ENCODE results near the gene HSD17B4. TPM values are rescaled to one million over a fixed set of nuclear protein-coding genes. Genes with fewer than 3 reads are reported as not detected.
"Not testable (repeated sequence)": the region's sequence is repeated elsewhere in the genome, so short reads cannot be mapped to it uniquely, and the experiment has no call there.

HSD17B4 gene
- total RNA-seq, 1 donor: 15.8 TPM

DNA sequence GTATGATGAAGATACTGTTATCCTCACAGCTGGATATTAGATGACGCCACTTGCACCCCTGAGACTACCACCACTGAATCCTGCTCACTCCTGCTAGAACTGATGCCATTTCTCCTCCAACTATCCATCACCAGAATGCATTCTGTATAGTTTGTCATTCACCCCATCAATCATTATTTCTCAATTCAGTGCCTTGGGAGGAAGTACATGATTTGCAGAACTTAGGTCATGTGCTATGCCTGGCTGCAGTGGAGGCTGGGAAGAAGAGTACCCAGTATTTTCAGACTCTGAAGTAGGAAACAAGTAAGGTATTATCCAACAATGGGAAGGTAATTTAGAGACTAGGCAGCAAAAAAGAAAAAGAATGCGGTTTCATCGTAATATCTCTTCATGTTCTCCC is 26.2 kb upstream of the HSD17B4 start:
- no peak overlapping the region for H3K4me3 ChIP-seq (ENCODE audit: low read length)
- peaks cover 42% of the 10 kb centered on the region for H3K4me1 ChIP-seq (ENCODE audit: insufficient read depth, low read length)
- H3K9me3 ChIP-seq (ENCODE audit: low read depth, low read length): no peaks in the 10 kb centered on the region

DNA sequence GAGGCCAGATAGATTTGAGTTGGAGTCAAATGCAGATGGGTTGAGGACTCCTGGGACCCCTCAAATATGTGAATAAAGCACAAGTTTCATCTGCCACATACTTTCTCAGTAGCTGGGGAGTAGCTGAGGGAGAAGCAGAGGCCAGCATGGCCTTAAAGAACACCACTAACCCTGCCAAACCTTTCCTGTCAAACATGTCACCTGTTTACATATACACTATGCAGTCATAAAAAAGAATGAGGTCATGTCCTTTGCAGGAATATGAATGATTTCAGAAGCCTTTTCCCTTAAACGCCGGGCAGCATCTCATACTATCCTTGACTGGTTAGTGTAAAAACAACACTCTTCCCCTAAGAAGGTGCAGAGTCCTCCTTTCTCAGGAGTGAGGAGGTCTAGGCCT is 25.2 kb upstream of the HSD17B4 start:
- Histone ChIP-seq H3K9me3 (ENCODE audit: low read depth, low read length) (no peaks in the 10 kb centered on the region), H3K27me3 (ENCODE audit: insufficient read depth, low read length) (no peaks in the 10 kb centered on the region), H3K4me3 (ENCODE audit: low read length) (no peak overlapping the region), H3K4me1 (ENCODE audit: insufficient read depth, low read length) (peaks cover 40% of the 10 kb centered on the region)

More for the DNA sequence above, 26.2 kb upstream of the HSD17B4 start:
- no peaks in the 10 kb centered on the region for H3K27me3 ChIP-seq (ENCODE audit: insufficient read depth, low read length)

DNA sequence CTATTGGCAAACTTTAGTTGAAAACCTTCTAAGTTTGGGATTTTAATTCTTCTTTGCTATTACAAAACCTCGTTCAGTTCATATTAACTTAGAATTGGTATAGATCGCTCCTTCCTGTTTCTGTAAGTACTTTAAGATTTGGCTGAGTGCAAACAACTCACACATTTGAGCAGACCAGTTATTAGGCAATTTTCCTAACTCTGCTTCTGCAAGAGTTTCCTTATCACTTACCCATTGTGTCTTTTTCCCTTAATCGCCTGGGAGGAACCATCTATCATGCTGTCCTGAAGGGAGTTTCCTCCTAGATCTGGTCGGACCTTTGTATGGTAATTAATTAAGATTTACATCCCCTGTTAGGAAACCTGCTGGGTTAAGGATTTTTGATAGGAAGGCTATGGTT is 24.7 kb upstream of the HSD17B4 start:
- H3K9me3 ChIP-seq (ENCODE audit: low read depth, low read length); H3K27me3 ChIP-seq (ENCODE audit: insufficient read depth, low read length); H3K4me3 ChIP-seq (ENCODE audit: low read length): not testable (repeated sequence)

DNA sequence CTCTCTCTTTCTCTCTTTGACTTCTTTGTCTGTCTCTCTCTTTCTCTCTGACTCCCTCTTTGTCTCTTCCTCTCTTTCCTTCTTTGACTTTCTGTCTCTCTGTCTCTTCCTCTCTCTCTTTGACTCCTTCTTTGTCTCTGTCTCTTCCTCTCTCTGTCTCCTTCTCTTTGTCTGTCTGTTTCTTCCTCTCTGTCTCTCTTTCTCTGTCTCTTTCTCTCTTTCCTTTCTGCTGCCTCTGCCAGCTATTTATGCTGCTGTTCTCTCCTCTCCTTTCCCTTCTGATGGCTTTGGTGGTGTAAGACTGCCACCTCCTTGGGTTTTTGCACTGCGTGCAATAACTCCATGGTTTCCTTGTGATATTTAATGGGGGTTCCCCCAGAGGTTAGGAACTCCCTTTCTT is 24.1 kb upstream of the HSD17B4 start:
- not testable (repeated sequence) for H3K4me3 ChIP-seq (ENCODE audit: low read length); H3K9me3 ChIP-seq (ENCODE audit: low read depth, low read length); H3K27me3 ChIP-seq (ENCODE audit: insufficient read depth, low read length)
- H3K4me1 ChIP-seq (ENCODE audit: insufficient read depth, low read length): peaks cover 33% of the 10 kb centered on the region

More for the DNA sequence above, 24.7 kb upstream of the HSD17B4 start:
- peaks cover 38% of the 10 kb centered on the region for H3K4me1 ChIP-seq (ENCODE audit: insufficient read depth, low read length)

DNA sequence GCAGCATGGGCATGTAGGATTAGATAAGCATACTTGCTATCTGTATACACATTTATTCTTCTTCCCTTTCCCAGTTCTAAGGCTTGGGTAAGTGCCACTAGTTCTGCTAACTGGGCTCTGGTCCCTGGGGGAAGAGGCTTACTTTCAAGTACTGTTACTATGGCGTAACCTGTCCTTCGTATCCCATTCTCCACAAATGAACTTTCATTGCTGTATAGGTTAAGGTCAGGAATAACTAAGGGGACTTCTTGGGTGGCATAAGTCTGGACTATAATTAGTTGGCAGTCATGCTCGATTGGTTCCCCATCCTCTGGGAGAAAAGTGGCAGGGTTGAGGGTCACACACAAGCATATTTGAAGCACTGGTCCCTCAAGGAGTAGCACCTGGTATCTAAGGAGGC is 23.7 kb upstream of the HSD17B4 start:
- not testable (repeated sequence) for H3K4me3 ChIP-seq (ENCODE audit: low read length); H3K27me3 ChIP-seq (ENCODE audit: insufficient read depth, low read length); H3K9me3 ChIP-seq (ENCODE audit: low read depth, low read length)
- H3K4me1 ChIP-seq (ENCODE audit: insufficient read depth, low read length): peaks cover 33% of the 10 kb centered on the region

DNA sequence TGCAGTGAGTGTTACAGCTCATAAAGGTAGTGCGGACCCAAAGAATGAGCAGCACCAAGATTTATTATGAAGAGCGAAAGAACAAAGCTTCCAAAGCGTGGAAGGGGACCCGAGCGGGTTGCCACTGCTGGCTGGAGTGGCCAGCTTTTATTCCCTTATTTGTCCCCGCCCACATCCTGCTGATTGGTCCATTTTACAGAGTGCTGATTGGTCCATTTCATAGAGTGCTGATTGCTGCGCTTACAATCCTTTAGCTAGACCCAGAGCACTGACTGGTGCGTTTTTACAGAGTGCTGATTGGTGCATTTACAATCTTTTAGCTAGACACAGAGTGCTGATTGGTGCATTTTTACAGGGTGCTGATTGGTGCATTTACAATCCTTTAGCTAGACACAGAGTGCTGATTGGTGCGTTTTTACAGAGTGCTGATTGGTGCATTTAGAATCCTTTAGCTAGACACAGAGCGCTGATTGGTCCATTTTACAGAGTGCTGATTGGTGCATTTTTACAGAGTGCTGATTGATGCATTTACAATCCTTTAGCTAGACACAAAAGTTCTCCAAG is 19.5 kb upstream of the HSD17B4 start:
- not testable (repeated sequence) for H3K27me3 ChIP-seq (ENCODE audit: insufficient read depth, low read length); H3K4me3 ChIP-seq (ENCODE audit: low read length); H3K9me3 ChIP-seq (ENCODE audit: low read depth, low read length)
- peaks cover 18% of the 10 kb centered on the region for H3K4me1 ChIP-seq (ENCODE audit: insufficient read depth, low read length)

DNA sequence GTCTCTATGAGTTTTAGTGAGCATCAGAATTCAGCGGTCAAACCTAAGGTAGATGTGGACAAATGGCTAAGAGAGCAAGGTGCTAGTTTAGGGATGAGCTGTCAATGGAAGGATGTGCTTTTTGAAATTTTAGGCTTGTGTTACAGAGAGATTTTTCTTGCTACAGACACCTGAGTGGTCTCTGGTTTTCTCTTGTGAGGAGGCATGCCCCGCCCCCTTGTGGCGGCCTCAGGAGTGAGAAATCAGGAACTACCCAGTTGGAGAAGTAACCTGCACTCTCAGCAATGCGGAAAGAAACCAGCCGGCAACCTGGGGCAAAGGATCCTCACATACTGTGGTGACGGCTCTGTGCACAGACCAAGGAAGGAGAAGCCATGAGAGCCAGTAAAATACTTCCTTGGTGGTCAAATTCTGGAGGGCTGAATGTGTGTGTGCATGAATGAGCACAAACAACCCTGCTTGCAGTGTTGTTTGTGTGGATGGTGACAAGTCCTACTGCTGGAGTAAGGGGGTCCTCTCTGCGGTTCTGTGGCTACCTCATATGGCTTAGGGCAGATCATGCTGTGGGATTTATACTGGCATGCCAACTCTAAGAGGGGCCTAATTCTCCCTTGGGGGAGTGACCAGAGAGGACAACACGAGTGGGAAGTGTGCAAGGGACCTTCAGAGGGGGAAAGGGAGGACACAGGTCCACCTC is 16.7 kb upstream of the HSD17B4 start:
- Histone ChIP-seq H3K4me3 (ENCODE audit: low read length) (no peak overlapping the region), H3K27me3 (ENCODE audit: insufficient read depth, low read length) (no peaks in the 10 kb centered on the region), H3K9me3 (ENCODE audit: low read depth, low read length) (no peaks in the 10 kb centered on the region), H3K4me1 (ENCODE audit: insufficient read depth, low read length) (peaks cover 14% of the 10 kb centered on the region)

DNA sequence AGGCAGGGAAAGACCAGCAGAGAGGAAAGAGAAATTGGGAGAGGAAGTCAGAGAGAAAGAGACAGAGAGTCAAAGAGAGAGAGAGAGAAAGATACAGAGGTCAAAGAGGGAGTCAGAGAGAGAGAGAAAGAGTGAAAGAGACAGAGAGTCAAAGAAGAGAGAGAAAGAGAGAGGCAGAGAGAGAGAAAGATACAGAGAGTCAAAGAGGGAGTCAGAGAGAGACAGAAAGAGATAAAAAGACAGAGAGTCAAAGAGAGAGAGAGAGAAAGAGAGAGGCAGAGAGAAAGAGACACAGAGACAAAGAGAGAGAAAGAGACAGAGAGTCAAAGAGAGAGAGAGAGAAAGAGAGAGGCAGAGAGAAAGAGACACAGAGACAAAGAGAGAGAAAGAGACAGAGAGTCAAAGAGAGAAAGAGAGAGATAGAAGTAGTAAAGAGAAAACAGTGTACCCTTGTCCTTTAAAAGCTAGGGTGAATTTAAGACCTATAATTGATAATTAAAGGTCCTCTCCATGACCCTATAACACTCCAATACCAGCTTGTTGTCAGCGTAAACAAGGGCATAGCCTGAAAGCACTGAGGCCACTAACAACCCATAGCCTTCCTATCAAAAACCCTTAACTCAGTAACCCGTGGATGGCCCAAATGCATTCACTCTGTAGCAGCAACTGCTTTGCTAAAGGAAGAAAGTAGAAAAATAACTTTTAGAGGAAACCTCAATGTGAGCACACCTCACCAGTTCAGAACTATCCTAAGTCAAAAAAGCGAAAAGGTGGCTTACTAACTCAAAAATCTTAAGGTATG is 14.3 kb upstream of the HSD17B4 start:
- H3K4me3 ChIP-seq (ENCODE audit: low read length); H3K9me3 ChIP-seq (ENCODE audit: low read depth, low read length); H3K27me3 ChIP-seq (ENCODE audit: insufficient read depth, low read length): not testable (repeated sequence)
- H3K4me1 ChIP-seq (ENCODE audit: insufficient read depth, low read length): peaks cover 14% of the 10 kb centered on the region

DNA sequence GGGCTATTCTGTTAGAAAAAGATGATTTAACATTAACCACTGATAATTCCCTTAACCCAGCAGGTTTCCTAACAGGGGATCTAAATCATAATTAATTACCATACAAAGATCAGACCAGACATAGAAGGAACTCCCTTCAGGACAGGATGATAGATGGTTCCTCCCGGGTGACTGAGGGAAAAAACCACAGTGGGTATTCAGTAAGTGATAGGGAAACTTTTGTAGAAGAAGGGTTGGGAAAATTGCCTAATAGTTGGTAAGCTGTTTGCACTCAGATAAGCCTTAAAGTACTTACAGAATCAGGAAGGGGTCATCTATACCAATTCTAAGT is 13.7 kb upstream of the HSD17B4 start:
- peaks cover 14% of the 10 kb centered on the region for H3K4me1 ChIP-seq (ENCODE audit: insufficient read depth, low read length)
- H3K9me3 ChIP-seq (ENCODE audit: low read depth, low read length); H3K4me3 ChIP-seq (ENCODE audit: low read length); H3K27me3 ChIP-seq (ENCODE audit: insufficient read depth, low read length): not testable (repeated sequence)

DNA sequence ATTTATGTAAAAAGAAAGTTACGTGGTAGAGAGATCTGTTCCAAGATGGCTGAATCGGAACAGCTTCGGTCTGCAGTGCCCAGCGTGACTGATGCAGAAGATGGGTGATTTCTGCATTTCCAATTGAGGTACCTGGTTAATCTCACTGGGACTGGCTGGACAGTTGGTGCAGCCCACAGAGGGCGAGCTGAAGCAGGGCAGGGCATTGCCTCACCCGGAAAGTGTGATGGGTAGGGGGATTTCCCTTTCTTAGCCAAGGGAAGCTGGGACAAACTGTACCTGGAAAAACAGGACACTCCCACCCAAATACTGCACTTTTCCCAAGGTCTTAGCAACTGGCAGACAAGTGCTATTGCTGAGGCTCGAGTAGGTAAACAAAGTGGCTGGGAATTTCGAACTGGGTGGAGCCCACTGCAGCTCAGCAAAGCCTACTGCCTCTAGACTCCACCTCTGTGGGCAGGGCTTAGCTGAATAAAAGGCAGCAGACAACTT is 13.1 kb upstream of the HSD17B4 start:
- Histone ChIP-seq H3K9me3 (ENCODE audit: low read depth, low read length) (no peaks in the 10 kb centered on the region), H3K4me3 (ENCODE audit: low read length) (peak overlapping the region; percentile 25), H3K4me1 (ENCODE audit: insufficient read depth, low read length) (peaks cover 14% of the 10 kb centered on the region), H3K27me3 (ENCODE audit: insufficient read depth, low read length) (no peaks in the 10 kb centered on the region)

DNA sequence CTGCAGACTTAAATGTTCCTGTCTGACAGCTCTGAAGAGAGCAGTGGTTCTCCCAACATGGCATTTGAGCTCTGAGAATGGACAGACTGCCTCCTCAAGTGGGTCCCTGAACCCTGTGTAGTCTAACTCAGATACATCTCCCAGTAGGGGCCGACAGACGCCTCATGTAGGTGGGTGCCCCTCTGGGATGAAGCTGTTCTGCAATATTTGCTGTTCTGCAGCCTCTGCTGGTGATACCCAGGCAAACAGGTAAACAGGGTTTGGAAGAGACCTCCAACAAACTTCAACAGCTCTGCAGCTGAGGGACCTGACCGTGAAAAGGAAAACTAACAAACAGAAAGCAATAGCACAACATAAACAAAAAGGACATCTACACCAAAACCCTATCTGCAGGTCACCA is 12.7 kb upstream of the HSD17B4 start:
- H3K4me3 ChIP-seq (ENCODE audit: low read length); H3K9me3 ChIP-seq (ENCODE audit: low read depth, low read length); H3K27me3 ChIP-seq (ENCODE audit: insufficient read depth, low read length): not testable (repeated sequence)
- peaks cover 14% of the 10 kb centered on the region for H3K4me1 ChIP-seq (ENCODE audit: insufficient read depth, low read length)

DNA sequence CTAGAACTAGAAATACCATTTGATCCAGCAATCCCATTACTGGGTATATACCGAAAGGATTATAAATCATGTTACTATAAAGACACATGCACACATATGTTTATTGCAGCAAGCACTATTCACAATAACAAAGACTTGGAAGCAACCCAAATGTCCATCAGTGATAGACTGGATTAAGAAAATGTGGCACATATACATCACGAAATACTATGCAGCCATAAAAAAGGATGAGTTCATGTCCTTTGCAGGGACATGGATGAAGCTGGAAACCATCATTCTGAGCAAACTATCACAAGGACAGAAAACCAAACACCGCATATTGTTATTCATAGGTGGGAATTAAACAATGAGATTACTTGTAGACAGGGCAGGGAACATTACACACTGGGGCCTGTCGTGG is 7.7 kb upstream of the HSD17B4 start:
- not testable (repeated sequence) for H3K4me3 ChIP-seq (ENCODE audit: low read length); H3K9me3 ChIP-seq (ENCODE audit: low read depth, low read length); H3K4me1 ChIP-seq (ENCODE audit: insufficient read depth, low read length)

DNA sequence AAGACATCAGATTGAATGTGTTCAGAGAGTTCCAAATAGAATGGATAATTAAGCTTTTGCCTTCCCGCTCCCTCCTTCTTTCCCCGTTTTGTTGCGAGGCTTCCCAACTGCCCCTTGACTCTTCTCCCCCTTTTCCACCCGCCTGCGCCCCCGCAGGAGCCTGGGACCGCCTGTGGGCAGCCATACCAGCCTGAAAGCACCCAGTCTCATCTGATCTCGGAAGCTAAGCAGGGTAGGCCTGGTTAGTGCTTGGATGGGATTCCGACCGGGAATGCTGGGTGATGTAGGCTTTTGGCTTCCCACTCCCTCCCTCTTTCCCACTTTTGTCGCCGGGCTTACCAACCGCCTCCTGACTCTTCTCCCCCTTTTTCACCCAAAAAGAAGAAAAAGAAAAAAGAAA is 6.8 kb upstream of the HSD17B4 start:
- Histone ChIP-seq H3K9me3 (ENCODE audit: low read depth, low read length) (no peaks in the 10 kb centered on the region), H3K4me1 (ENCODE audit: insufficient read depth, low read length) (no peaks in the 10 kb centered on the region), H3K27me3 (ENCODE audit: insufficient read depth, low read length) (no peaks in the 10 kb centered on the region), H3K4me3 (ENCODE audit: low read length) (no peak overlapping the region)

More for the DNA sequence above, 7.7 kb upstream of the HSD17B4 start:
- not testable (repeated sequence) for H3K27me3 ChIP-seq (ENCODE audit: insufficient read depth, low read length)

DNA sequence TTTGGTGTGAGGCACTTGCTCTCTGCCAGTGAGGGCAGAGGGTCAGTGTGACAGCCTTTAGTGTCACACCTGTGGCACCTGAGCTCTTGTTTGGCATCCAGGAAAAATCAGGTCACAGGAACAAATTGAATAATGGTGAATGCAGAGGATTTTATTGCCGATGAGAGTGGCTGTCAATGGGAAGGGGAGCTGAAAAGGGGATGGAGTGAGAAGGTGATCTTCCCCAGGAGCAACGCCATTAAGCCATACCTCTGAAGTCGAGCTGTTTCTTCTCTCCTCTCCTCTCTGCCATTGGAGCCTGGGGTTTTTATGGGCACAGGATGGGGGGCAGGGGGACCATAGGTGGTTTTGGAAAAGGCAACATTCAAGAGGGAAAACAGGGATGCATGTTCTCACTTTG is 2.4 kb upstream of the HSD17B4 start:
- Histone ChIP-seq H3K4me3 (ENCODE audit: low read length) (no peak overlapping the region), H3K27me3 (ENCODE audit: insufficient read depth, low read length) (no peaks in the 10 kb centered on the region), H3K9me3 (ENCODE audit: low read depth, low read length) (no peaks in the 10 kb centered on the region), H3K4me1 (ENCODE audit: insufficient read depth, low read length) (peaks cover 18% of the 10 kb centered on the region)

DNA sequence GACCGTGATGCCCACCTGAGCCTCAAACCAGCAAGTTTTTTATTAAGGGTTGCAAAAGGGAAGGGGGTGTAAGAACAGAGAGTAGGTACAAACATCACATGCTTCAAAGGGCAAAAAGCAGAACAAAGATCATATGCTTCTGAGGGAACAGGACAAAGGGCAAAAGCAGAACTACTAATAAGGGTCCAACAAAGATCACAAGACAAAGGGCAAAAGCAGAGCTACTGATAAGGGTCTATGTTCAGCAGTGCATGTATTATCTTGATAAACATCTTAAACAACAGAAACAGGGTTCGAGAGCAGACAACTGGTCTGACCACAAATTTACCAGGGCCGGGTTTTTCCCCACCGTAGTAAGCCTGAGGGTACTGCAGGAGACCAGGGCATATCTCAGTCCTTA is 1.7 kb upstream of the HSD17B4 start:
- H3K27me3 ChIP-seq (ENCODE audit: insufficient read depth, low read length); H3K9me3 ChIP-seq (ENCODE audit: low read depth, low read length); H3K4me3 ChIP-seq (ENCODE audit: low read length): not testable (repeated sequence)
- peaks cover 18% of the 10 kb centered on the region for H3K4me1 ChIP-seq (ENCODE audit: insufficient read depth, low read length)

All from mononuclear cell (primary cell).